GM12864 (cell line): ENCODE measurements around the gene ARID1B.

Source experiments
- DNase-seq: peaks from one replicate; pipeline ENCODE4 v3.0.0-alpha.2; 2011; ENCODE audit warnings: low read depth
- H3K4me3 ChIP-seq: 2 replicates; pipeline ENCODE4 v1.5.1; 2011; ENCODE audit warnings: mild to moderate bottlenecking, low read depth, low read length, control low read depth
- TF ChIP-seq, protein P1 (sequence below): IDR thresholded peaks from 2 replicates; pipeline ENCODE4 v1.5.1; 2011; ENCODE audit warnings: low read depth, mild to moderate bottlenecking, moderate library complexity, low read length, control low read depth, inconsistent platforms; ENCODE audit errors: missing control alignments

Gene ARID1B

DNA sequence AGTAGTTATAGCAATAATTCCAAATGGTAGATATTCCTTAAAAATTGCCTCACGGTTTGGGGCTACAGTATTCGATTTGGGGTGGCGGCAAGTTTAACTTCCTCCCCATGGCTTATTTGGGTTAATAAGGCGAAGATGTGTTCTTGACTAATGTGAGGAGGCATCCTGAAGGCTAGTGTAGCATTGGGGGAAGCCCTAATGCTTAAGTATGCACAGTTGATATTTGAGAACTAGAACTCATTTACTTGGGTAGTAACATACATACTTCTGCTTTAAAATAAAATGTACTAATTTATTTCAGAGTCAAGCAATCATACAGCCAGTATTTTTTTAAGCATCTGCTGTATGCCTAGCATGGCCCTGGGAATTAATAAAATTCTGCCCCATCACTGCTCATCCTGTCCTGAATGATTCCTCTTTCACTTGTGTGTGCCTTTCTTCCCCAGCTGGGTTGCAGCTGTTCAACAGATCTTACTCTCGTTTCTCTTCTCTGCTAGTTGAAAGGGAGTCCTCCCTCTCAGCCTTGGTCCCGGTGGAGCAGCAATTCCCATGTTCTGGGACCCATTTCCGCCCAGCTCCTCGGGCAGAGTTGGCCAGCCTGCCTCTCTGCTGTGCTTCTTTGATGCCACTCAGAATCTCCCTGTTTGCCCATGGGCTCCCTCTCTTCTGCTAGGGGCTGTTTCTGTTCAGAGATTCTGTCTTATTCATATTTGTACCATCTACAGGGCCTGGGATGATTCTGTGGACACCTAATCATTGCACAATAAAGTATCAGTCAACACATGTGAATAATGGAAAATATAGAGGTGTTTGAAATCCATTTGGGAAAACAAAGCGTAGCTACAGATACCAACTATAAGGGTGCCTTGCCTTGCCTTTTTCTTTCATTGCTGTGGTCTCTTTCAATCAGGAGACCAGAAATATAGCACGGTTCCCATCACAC lies 104.8 kb downstream of the ARID1B start:
- no peak overlapping the region for H3K4me3 ChIP-seq
- TF ChIP-seq, protein P1, sequence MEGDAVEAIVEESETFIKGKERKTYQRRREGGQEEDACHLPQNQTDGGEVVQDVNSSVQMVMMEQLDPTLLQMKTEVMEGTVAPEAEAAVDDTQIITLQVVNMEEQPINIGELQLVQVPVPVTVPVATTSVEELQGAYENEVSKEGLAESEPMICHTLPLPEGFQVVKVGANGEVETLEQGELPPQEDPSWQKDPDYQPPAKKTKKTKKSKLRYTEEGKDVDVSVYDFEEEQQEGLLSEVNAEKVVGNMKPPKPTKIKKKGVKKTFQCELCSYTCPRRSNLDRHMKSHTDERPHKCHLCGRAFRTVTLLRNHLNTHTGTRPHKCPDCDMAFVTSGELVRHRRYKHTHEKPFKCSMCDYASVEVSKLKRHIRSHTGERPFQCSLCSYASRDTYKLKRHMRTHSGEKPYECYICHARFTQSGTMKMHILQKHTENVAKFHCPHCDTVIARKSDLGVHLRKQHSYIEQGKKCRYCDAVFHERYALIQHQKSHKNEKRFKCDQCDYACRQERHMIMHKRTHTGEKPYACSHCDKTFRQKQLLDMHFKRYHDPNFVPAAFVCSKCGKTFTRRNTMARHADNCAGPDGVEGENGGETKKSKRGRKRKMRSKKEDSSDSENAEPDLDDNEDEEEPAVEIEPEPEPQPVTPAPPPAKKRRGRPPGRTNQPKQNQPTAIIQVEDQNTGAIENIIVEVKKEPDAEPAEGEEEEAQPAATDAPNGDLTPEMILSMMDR, result no peak
- DNase-seq, result no peak

DNA sequence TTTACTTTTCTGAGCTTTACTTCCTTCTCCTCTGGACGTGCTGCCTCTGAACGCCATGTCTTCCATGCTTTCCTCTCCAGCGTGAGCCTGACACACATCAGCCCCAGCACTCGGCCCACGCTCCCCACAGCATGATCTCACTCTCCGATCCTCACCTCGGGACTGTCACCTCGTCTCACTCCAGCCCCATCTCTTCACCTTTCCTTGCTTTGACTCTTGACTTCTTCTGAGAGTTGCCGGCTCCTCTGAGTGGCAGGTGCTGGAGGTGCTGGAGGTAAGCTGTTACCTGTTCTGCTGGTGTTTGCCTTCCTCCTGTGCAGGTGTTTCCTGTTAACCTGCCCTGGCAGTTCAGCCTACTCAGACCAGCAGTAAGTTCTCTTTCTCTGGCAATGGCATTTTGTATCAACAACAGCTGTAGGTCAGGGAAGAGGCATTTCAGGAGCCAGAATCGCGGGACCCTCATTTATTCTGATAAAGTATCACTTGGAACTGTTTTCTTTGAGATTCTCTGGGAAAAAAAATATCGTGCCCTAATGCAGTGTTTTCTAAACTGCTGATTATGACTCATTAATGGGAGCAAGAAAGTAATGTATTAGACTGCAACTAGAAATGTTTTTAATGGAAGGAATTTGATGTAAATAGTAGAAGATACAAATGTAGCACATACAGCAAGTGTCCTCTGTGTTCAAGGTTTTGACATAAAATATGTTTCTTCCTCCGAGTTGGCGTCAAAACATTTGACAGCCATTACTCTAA lies 106.5 kb downstream of the ARID1B start:
- no peak overlapping the region for H3K4me3 ChIP-seq
- DNase-seq, result no peak
- TF ChIP-seq, protein P1, result no peak

- H3K4me3 ChIP-seq, result no peak overlapping the region
- TF ChIP-seq, protein P1, result no peak
- DNase-seq, result no peak
Measured at GRCh38 chr6:156884306-156884705, 107.1 kb downstream of the ARID1B start.

GRCh38 chr6:156885562-156885961 lies 108.4 kb downstream of the ARID1B start:
- TF ChIP-seq, protein P1, result no peak
- DNase-seq, result no peak
- no peak overlapping the region; the same call in 1 of the 2 replicates for H3K4me3 ChIP-seq

GRCh38 chr6:156886409-156886808 lies 109.2 kb downstream of the ARID1B start:
- TF ChIP-seq, protein P1, result no peak
- H3K4me3 ChIP-seq, result peak overlapping the region; percentile 33
- DNase-seq, result peak; percentile 46

GRCh38 chr6:156887623-156888269 lies 110.6 kb downstream of the ARID1B start:
- TF ChIP-seq, protein P1, result no peak
- DNase-seq, result no peak
- H3K4me3 ChIP-seq, result no peak overlapping the region
